Astrocyte of the spinal cord (primary cell): Measurements from ENCODE around the gene RAB1B.

Experiments
- DNase-seq: peaks from one replicate; pipeline ENCODE4 v3.0.0; 2011; ENCODE audit warnings: low read depth, low spot score
- H3K4me3 ChIP-seq: 2 replicates; pipeline ENCODE4 v1.5.1; 2011; ENCODE audit warnings: low read depth, mild to moderate bottlenecking, low read length, moderate library complexity
- CTCF ChIP-seq: IDR thresholded peaks from 2 replicates; pipeline ENCODE4 v1.5.1; 2012; ENCODE audit warnings: low read depth, mild to moderate bottlenecking, low read length, inconsistent platforms
- in situ Hi-C: cut with HindIII; loops from 2 replicates; pipeline ENCODE4 v1.10.0; 2017; ENCODE audit warnings: low sequenced_read_pairs

RAB1B gene

GRCh38 chr11:66230156-66230555 lies 38.3 kb upstream of the RAB1B start:
- H3K4me3 ChIP-seq = no peak overlapping the region
- in situ Hi-C loops = no loop called here
- TF ChIP-seq CTCF = no peak
- no peak for DNase-seq

- in situ Hi-C loops = no loop called here
- no peak overlapping the region for H3K4me3 ChIP-seq
- TF ChIP-seq CTCF = no peak
- no peak for DNase-seq
Measured at GRCh38 chr11:66230978-66231377, 37.5 kb upstream of the RAB1B start.

GRCh38 chr11:66231561-66231960 lies 36.9 kb upstream of the RAB1B start:
- TF ChIP-seq CTCF = no peak
- DNase-seq = no peak
- in situ Hi-C loops = no loop called here
- H3K4me3 ChIP-seq = no peak overlapping the region

DNA sequence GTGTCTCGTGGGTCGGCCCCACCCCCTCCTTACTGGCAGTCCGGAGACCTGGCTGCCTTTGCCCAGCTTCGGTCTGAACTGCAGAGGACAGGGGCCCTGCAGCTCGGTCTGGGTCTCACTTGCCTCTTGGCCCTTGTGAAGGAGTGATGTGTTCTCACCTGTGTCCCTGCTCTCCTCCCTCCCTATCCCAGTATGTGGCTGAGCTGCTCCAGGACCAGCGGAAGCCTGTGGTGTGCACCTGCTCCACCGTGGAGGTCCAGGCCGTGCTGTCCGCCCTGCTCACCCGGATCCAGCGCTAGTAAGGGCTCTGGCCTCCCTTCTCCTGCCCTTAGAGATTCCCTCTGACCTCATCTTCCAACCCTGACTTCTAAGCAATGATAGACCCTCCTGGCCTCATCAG lies 35.7 kb upstream of the RAB1B start:
- no peak overlapping the region for H3K4me3 ChIP-seq
- DNase-seq = no peak
- TF ChIP-seq CTCF = no peak
- in situ Hi-C loops = no loop called here

DNA sequence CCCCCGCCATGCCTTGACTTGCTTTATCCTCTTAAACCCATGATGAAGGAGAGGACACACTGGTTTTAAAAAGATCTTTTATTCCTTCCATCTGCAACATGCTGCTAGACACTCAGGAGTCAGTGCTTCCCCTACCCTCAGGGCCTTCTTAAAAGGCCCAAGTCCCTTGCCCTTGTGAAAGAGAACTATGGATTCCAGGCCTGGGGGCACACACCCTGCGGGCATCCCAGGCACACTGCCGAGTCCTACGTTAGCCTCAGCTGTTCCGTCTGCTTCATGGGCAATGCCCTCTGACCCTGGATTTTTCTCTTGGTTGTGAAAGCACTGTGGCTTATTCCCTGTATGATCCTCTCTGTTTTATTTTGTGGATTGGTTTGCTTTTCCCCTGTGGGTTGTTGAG lies 35.1 kb upstream of the RAB1B start:
- DNase-seq = no peak
- no peak for TF ChIP-seq CTCF
- no peak overlapping the region for H3K4me3 ChIP-seq
- in situ Hi-C loops = no loop called here

- in situ Hi-C loops = no loop called here
- no peak overlapping the region for H3K4me3 ChIP-seq
- TF ChIP-seq CTCF = no peak
- DNase-seq = no peak
Measured at GRCh38 chr11:66235141-66235540, 33.3 kb upstream of the RAB1B start.

GRCh38 chr11:66237867-66238266 lies 30.6 kb upstream of the RAB1B start:
- DNase-seq = no peak
- in situ Hi-C loops = no loop called here
- no peak for TF ChIP-seq CTCF
- H3K4me3 ChIP-seq = no peak overlapping the region
